ENCODE data around the gene NLRP13. TPM values are rescaled to one million over a fixed set of nuclear protein-coding genes. Genes with fewer than 3 reads are reported as not detected.

The NLRP13 gene
- total and polyA plus RNA-seq, 2 donors from 2014 or later, result not detected

DNA sequence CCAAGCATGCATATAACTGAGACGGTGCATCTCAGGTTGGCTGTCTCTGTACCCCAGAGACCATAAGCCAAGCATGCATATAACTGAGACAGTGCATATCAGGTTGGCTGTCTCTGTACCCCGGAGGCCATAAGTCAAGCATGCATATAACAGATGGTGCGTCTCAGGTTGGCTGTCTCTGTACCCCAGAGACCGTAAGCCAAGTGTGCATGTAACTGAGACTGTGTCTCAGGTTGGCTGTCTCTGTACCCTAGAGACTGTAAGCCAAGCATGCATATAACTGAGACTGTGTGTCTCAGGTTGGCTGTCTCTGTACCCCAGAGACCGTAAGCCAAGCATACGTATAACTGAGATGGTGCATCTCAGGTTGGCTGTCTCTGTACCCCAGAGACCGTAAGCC is 65.0 kb downstream of the NLRP13 start:
- H3K27me3 ChIP-seq (ENCODE audit: control insufficient read depth, insufficient read depth, low read length), result no peaks in the 10 kb centered on the region
- no peak for DNase-seq
- H3K4me3 ChIP-seq (ENCODE audit: low read length in 3 of 3), result no peak overlapping the region
- no peak overlapping the region for H3K9ac ChIP-seq (ENCODE audit: low read length in 3 of 3)
- TF ChIP-seq, protein P1, sequence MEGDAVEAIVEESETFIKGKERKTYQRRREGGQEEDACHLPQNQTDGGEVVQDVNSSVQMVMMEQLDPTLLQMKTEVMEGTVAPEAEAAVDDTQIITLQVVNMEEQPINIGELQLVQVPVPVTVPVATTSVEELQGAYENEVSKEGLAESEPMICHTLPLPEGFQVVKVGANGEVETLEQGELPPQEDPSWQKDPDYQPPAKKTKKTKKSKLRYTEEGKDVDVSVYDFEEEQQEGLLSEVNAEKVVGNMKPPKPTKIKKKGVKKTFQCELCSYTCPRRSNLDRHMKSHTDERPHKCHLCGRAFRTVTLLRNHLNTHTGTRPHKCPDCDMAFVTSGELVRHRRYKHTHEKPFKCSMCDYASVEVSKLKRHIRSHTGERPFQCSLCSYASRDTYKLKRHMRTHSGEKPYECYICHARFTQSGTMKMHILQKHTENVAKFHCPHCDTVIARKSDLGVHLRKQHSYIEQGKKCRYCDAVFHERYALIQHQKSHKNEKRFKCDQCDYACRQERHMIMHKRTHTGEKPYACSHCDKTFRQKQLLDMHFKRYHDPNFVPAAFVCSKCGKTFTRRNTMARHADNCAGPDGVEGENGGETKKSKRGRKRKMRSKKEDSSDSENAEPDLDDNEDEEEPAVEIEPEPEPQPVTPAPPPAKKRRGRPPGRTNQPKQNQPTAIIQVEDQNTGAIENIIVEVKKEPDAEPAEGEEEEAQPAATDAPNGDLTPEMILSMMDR (IDR thresholded peaks at IDR 0.05; ENCODE audit: borderline replicate concordance, extremely low read depth, insufficient read depth), result no peak
- no peaks in the 10 kb centered on the region for H3K36me3 ChIP-seq (ENCODE audit: control insufficient read depth in 2 of 3, insufficient read depth in 3 of 3, low read length in 3 of 3)
- intact Hi-C loops (cut with DNase I), result no loop called here
- H3K27ac ChIP-seq (ENCODE audit: low read depth in 2 of 2, low read length in 2 of 2), result no peak overlapping the region
- no peaks in the 10 kb centered on the region for H3K4me1 ChIP-seq (ENCODE audit: control insufficient read depth in 2 of 3, insufficient read depth in 2 of 3, low read depth in 1 of 3, low read length in 3 of 3)
- peaks cover 0 to 3% (median 2%) of the 10 kb centered on the region in 3 donors for H3K9me3 ChIP-seq (ENCODE audit: control insufficient read depth in 2 of 3, insufficient read depth in 1 of 3, low read length in 3 of 3)
- FAIRE-seq, result no peak

DNA sequence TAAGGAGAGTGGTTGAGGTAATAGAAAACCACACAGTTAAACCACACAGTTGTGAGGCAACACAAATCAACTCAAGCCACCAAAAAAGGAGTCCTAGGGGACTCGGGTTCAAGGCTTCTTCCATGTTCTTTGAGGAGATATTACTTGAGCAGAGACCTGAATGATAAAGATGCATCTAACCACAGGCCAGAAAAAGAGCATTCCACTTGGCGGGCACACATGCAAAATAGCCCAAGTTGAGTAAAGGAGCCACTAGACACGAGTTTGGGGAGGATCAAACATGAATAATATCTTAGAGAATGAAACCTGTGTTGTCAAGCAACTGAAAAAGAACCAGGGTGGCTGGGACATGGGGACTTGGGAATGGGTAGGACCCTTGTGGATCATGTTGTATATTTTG is 65.6 kb downstream of the NLRP13 start:
- intact Hi-C loops (cut with DNase I), result no loop called here
- Histone ChIP-seq H3K27ac (ENCODE audit: low read depth in 2 of 2, low read length in 2 of 2) (no peak overlapping the region), H3K4me1 (ENCODE audit: control insufficient read depth in 2 of 3, insufficient read depth in 2 of 3, low read depth in 1 of 3, low read length in 3 of 3) (no peaks in the 10 kb centered on the region), H3K9ac (ENCODE audit: low read length in 3 of 3) (no peak overlapping the region), H3K4me3 (ENCODE audit: low read length in 3 of 3) (no peak overlapping the region), H3K27me3 (ENCODE audit: control insufficient read depth, insufficient read depth, low read length) (no peaks in the 10 kb centered on the region), H3K36me3 (ENCODE audit: control insufficient read depth in 2 of 3, insufficient read depth in 3 of 3, low read length in 3 of 3) (no peaks in the 10 kb centered on the region), H3K9me3 (ENCODE audit: control insufficient read depth in 2 of 3, insufficient read depth in 1 of 3, low read length in 3 of 3) (peaks cover 0 to 3% (median 2%) of the 10 kb centered on the region in 3 donors)
- TF ChIP-seq, protein P1 (IDR thresholded peaks at IDR 0.05; ENCODE audit: borderline replicate concordance, extremely low read depth, insufficient read depth), result no peak
- DNase-seq, result no peak
- FAIRE-seq, result no peak

DNA sequence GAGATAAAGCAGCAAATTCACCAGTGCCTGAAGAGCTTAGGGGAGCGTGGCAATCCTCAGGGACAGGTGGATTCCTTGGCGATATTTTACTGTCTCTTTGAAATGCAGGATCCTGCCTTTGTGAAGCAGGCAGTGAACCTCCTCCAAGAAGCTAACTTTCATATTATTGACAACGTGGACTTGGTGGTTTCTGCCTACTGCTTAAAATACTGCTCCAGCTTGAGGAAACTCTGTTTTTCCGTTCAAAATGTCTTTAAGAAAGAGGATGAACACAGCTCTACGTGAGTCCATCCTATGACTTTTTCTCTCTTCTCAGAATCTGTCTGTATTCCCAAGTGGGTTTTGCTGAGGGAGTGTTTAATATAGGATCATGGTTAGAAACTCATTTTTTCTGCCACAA is 73.2 kb downstream of the NLRP13 start:
- Histone ChIP-seq H3K27ac (ENCODE audit: low read depth in 2 of 2, low read length in 2 of 2) (no peak overlapping the region), H3K27me3 (ENCODE audit: control insufficient read depth, insufficient read depth, low read length) (no peaks in the 10 kb centered on the region), H3K36me3 (ENCODE audit: control insufficient read depth in 2 of 3, insufficient read depth in 3 of 3, low read length in 3 of 3) (no peaks in the 10 kb centered on the region), H3K4me3 (ENCODE audit: low read length in 3 of 3) (no peak overlapping the region), H3K9me3 (ENCODE audit: control insufficient read depth in 2 of 3, insufficient read depth in 1 of 3, low read length in 3 of 3) (no peaks in the 10 kb centered on the region), H3K9ac (ENCODE audit: low read length in 3 of 3) (no peak overlapping the region), H3K4me1 (ENCODE audit: control insufficient read depth in 2 of 3, insufficient read depth in 2 of 3, low read depth in 1 of 3, low read length in 3 of 3) (no peaks in the 10 kb centered on the region)
- DNase-seq (no peak), FAIRE-seq (no peak)
- TF ChIP-seq, protein P1 (IDR thresholded peaks at IDR 0.05; ENCODE audit: borderline replicate concordance, extremely low read depth, insufficient read depth), result no peak
- intact Hi-C loops (cut with DNase I), result no loop called here

DNA sequence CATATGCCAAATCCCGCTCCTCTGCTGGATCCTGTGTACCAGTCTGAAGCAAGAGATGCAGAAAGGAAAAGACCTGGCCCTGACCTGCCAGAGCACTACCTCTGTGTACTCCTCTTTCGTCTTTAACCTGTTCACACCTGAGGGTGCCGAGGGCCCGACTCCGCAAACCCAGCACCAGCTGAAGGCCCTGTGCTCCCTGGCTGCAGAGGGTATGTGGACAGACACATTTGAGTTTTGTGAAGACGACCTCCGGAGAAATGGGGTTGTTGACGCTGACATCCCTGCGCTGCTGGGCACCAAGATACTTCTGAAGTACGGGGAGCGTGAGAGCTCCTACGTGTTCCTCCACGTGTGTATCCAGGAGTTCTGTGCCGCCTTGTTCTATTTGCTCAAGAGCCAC is 73.7 kb downstream of the NLRP13 start:
- H3K27me3 ChIP-seq (ENCODE audit: control insufficient read depth, insufficient read depth, low read length), result no peaks in the 10 kb centered on the region
- no peaks in the 10 kb centered on the region for H3K36me3 ChIP-seq (ENCODE audit: control insufficient read depth in 2 of 3, insufficient read depth in 3 of 3, low read length in 3 of 3)
- DNase-seq (no peak), FAIRE-seq (no peak)
- H3K9me3 ChIP-seq (ENCODE audit: control insufficient read depth in 2 of 3, insufficient read depth in 1 of 3, low read length in 3 of 3), result no peaks in the 10 kb centered on the region
- no peak overlapping the region for H3K27ac ChIP-seq (ENCODE audit: low read depth in 2 of 2, low read length in 2 of 2)
- H3K9ac ChIP-seq (ENCODE audit: low read length in 3 of 3), result no peak overlapping the region
- no peaks in the 10 kb centered on the region for H3K4me1 ChIP-seq (ENCODE audit: control insufficient read depth in 2 of 3, insufficient read depth in 2 of 3, low read depth in 1 of 3, low read length in 3 of 3)
- H3K4me3 ChIP-seq (ENCODE audit: low read length in 3 of 3), result no peak overlapping the region
- intact Hi-C loops (cut with DNase I), result no loop called here
- TF ChIP-seq, protein P1 (IDR thresholded peaks at IDR 0.05; ENCODE audit: borderline replicate concordance, extremely low read depth, insufficient read depth), result no peak
